HG03095 (cell line): Measurements from ENCODE around the gene ARSB.

Experiments used
- ATAC-seq: cut with Tn5 transposase; IDR thresholded peaks from one replicate; pipeline ENCODE4 v1.9.1; 2021; ENCODE audit warnings: moderate library complexity; ENCODE audit not compliant: unreplicated experiment

The ARSB gene

GRCh38 chr5:78985116-78985724, at the start of gene ARSB:
Gene ARSB (minus strand): TSS chr5:78985310. CDS start chr5:78985248, 62 bp downstream.
- ATAC-seq = peak; percentile 42

- ATAC-seq = no peak
Measured at GRCh38 chr5:79032782-79033181, 47.7 kb upstream of the ARSB start.

DNA sequence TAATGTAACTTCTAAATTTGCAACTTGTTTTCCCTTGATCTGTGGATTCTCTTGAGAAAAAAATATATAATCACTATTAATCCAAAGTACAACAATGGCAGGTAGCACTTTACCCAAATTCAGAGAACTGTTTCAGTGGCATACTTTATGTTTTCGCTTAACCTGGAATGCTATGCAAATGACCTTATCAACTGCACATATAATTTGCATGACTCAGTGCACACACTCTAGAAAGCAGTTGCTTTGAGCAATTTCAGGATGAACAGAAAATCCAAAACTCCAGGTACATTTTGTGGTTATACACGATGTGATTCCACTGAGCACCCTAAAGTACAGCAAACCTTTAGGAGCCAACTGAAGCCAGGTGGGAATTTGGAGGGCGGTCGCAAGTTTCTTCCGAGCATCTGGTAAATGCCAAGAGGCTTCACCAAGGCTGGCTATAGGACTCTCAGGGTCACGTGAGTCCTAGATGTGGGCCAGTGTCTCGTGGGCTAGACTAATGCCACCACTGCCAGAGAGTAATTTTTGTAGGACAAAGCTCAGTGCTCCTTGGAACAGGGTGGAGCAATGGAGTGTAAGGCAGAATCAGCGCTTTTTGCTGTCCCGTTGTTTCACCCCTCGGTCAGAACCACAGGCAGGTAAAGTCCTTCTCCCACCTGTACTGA, 47.1 kb upstream of the ARSB start:
- ATAC-seq = no peak

DNA sequence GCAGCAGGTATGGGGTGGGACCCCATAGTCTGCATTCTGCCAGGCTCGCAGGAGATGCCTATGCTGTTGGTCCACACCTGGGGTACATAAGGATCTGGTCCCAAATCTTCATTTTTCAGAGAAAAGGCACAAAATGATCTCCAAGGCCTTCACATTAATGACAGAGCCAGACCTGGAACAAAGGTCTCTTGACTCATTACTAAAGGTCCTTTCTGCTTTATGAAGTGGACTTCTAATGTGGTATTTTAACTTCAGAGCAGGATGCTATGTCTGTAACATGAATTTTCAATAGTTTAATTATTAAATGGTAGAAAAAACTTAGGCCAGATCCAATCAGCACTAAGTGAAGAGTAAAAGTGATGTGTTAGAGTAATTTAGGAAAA, 46.4 kb upstream of the ARSB start:
- ATAC-seq = no peak

DNA sequence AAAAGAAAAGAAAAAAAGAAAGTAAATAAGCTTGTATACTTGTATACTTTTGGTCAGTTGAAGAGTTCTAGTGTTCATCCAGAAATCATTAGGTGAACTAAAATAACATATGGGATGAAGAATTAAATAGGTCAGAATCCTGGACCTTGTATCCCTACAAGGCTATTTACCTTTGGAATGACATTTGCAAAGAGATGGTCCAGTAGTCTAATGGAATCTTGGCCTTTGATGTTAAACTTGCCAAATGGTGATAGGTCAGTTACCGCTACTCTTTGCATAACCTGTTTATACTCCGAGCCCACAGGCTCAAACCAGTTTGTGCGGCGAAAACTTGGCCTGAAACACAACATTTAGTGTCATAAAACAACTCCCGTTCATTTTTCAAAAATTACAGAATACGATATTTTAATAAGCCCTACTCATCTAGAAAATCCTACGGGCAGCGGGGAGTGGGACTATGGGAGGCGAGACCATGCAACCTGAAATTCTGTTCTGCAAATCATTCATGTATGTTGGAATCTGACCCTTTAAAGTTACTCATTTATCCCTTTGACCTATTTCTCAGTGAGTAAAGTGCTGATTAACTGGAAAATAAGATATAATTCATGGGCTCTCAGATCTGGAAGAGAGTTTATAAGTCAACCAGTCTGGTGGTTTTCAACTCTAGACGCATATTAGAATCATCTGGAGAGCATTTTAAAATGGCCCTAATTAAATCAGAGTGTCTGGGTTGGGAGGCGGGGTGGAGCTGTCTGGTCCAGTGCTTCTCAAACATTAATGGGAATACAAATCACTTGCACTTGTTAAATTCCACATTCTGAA, 45.8 kb upstream of the ARSB start:
- no peak for ATAC-seq

GRCh38 chr5:79025054-79025472, 40.0 kb upstream of the ARSB start:
- ATAC-seq = no peak

DNA sequence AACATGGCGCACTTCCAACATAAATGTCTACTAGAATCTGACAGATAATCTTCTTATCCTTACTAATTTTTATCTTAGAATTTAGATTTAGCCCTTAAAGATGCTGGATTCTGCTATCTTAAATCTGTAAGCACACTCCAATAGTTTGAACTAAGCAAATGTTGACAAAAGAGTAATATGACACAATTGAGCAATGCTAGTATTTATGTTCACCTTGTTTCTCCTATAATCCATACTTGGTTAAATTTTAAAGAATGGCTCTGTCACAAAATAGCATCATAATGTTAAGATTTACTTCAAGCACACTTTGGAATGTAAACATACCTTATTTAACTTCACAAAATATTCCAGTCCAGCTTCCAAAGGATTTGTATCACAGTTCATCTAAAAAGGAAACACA, 38.8 kb upstream of the ARSB start:
- ATAC-seq = no peak

- ATAC-seq = no peak
Measured at GRCh38 chr5:79023348-79023747, 38.2 kb upstream of the ARSB start.

GRCh38 chr5:79022771-79023170, 37.7 kb upstream of the ARSB start:
- ATAC-seq = no peak

DNA sequence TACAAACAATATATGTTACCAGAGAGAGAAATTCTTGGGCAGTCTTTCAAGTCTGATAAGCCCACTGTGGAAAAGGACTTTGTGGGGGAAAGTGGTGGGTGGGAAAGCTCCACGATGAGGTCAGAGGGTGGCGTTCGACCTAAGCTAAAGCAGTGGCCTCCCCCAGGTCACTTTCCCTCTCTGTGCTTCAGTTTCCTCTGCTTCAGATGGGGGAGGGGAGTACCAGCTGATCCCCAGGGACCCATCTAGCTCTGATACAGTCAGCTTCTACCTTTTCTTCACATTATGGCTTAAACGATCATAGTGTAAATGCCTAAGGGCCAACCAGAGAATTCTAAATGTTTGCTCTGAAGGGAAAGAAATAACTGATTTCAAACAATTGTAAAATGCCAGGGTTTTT, 36.6 kb upstream of the ARSB start:
- ATAC-seq = no peak

DNA sequence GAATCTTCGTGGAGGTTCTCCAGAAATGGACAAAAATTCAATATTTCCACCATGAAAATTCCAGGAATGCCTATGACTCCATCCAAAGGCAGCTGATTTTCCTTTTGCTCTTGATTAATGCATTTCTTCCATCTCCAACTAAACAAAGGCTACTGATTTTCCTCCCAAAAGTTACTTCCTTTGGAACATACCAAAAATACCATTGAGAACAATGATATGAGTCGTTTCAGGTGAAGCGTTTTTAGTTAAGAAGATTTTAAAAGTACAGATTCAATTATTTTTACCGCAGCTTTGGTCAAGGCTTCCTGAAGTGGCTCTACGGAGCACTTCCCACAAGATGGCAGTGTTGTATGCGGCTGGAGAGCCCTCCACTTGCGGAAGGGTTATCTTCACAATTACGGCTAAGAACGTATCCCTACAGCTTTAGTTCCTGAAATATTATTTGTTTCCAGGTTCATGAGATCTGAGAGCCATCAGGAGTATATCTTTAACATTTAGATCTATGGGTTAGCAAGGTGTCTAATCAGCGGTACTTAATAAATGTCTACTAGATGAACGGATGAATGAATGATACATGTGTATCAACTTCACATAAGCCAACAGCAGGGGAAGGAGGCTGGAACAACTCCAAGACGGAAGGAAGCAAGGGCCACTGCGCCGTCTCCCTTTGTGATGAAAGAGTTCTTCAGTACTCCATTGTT, 35.9 kb upstream of the ARSB start:
- no peak for ATAC-seq

DNA sequence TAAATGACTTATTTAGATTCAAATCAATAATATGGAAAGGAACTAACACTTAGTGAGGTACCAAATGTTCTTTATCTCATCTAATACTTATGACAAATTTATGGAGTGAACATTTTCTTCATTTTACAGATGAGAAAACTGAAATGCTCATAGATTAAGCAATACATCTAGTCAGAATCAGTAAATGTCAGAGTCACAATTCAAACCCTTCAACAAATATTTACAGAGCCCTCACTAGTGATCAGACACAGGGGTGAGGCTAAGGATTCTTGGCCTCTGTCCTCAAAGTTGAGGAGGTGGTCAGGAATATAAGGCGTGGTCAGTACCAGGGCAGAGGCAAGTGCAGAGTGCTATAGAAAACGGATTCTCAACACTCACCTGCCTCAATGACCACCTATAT, 29.5 kb upstream of the ARSB start:
- no peak for ATAC-seq

DNA sequence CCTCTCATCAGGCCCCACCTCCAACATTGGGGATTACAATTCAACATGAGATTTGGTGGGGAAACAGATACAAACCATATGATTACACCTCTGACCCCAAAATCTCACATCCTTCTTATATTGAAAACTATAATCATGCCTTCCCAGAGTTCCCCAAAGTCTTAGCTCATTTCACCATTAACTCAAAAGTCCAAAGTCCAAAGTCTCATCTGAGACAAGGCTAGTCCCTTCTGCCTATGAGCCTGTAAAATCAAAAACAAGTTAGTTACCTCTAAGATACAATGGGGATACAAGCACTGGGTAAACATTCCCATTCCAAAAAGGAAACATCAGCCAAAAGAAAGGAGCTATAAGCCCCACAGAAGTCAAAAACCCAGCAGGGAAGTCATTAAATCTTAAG, 26.8 kb upstream of the ARSB start:
- no peak for ATAC-seq

DNA sequence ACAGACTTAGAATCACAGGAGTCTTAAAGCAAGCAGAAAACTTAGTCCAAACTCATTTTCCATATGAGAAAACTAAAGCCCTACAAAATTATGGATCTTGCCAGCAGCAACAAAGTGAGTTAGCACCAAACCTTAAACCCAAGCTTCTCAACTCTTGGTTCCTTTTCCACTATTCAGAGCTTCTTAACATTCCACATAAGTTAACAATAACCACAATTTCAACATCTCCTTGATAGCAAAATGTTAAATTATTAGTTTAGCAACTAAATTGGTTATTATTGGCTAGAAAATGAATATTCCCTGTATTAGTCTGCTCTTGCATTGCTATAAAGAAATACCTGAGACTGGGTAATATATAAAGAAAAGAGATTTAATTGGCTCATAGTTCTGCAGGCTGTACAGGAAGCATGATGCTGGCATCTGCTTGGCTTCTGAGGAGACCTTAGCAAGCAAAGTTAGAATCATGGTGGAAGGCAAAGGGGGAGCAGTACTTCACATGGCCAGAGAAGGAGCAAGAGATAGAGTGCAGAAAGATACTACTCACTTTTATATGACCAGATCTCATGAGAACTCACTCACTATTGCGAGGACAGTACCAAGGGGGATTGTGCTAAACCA, 26.2 kb upstream of the ARSB start:
- no peak for ATAC-seq

GRCh38 chr5:79008362-79008761, 23.3 kb upstream of the ARSB start:
- no peak for ATAC-seq

DNA sequence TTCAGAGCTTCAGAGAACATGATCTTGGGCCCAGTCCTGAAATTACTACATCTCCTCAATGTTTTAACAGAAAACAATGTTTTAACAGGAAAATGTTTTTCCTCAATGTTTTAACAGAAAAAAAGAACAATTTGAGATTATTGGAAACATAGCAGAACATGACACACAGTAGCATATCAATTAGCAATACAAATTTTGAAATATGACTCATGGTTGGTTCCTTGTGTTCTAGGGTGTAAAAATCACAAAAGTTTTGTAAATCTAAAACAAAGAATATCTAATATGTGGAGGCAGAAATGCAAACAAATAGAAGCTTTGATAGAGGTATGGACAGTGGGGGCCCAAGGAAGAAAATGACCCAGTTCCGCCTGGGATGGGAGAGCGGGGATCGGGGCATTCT, 22.8 kb upstream of the ARSB start:
- ATAC-seq = no peak

DNA sequence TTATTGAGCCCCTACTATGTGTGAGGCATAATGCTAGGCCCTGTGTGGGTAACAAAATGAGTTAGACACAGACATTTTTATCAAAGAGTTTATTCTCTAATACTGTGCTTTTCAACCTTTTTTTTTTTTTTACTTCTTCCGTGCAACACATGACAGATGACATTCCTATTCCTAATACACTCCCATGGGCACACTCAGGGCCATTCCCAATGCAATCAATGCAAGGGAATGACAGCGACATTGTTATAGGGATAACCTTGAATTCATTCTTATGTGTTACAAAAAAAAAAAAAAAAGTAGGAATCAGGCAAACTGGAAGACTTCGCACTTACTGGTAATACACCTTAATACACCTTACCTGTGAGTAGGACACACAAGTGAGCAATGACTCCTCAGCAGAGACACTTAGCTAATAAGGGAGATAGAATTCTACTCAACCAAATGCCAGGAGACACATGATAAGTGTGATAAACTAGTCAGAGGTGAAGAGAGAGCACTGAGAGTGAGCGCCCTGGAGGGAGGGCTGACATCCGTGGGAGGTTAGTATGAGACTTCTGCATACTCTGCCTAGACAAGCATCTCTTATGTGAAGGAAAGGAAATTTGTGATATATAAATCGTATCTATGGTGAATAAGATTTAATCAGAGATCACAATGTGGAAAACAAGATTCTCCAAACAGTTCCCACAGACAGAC, 21.0 kb upstream of the ARSB start:
- ATAC-seq = no peak

GRCh38 chr5:79005151-79005550, 20.0 kb upstream of the ARSB start:
- no peak for ATAC-seq

DNA sequence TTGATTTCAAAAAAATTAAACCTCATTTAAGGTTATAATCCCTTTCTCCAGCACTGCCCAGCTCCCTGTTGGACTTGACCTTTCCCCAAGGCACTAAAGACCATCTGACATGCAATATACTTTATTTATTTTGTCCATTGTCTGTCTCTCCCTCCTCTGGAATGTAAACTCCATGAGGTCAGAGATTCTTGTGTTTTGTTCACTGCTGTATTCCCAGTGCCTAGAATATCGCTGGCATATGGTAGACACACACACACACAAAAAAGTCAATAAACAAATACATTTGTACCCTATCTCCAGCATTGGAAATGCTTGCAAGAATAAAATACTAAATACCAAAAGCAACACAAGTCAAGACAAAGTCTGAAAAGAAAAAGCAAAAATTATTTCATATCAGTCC, 17.3 kb upstream of the ARSB start:
- ATAC-seq = no peak

DNA sequence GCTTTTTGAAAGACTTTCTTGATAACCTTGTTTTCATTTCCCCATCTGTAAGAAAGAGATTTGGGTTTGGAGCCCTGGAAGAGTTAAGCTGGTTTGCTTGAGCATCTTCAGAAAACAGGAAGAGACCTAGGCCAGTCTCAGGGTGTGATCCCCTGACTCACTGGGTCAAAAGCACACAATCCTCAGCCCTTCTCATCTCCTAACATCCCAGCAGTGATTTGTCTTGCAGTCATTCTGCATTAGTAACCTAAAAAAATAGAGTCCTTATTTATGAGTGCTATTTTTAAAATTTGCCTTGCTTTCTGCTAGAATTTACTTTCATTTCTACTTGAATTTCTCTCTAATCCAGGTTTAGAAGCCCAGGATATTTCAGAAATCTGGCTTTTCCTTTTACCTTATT, 16.4 kb upstream of the ARSB start:
- no peak for ATAC-seq

DNA sequence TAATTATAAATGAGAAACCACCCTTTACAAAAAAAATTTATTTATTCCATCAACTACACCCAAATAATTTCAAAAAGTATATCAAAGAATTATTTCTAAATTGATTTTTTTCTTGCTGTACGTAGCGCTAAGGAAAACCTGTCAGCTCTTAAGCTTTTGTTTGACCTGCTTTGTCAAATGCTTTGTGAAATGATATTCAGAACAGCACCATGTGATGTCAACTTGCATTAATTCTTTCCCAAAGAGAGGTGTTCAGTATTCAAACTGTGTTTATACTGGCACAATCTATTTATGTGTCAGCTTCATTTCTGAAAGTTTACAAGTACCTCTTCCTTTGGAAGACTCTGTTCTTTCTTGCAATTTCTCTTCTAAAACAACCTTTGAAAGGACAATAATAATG, 12.0 kb upstream of the ARSB start:
- ATAC-seq = no peak
